Tibial nerve (tissue), 4 donors: Measurements from ENCODE around the gene KLHL14.

Source experiments
- CTCF ChIP-seq, 5 experiments: fragments of 200-600 bp in 3 of 5; fragments of 450-650 bp in 2 of 5; sonication (generic) in 3 of 5; IDR thresholded peaks; one replicate each; pipeline ENCODE4 v1.5.1; 2016 to 2019; ENCODE audit warnings: antibody characterized with exemption in 5 of 5, mild to moderate bottlenecking in 3 of 5, moderate library complexity in 2 of 5
- EP300 ChIP-seq, 2 donors: sonication (generic); formaldehyde crosslinking; IDR thresholded peaks; one replicate each; pipeline ENCODE4 v1.6.1; 2017; ENCODE audit warnings: antibody characterized with exemption in 2 of 2, mild to moderate bottlenecking in 1 of 2
- POLR2A ChIP-seq, 2 donors: fragments of 450-650 bp; IDR thresholded peaks; one replicate each; pipeline ENCODE4 v1.6.1; 2017; ENCODE audit warnings: antibody characterized with exemption in 2 of 2, mild to moderate bottlenecking in 2 of 2, moderate library complexity in 2 of 2

GRCh38 chr18:32802591-32803451 lies 30.0 kb upstream of the KLHL14 start:
- TF ChIP-seq CTCF (IDR thresholded peaks at IDR 0.05): no peak
- TF ChIP-seq POLR2A (IDR thresholded peaks at IDR 0.05): no peak
- no peak for TF ChIP-seq EP300 (IDR thresholded peaks at IDR 0.05)
